Gastrocnemius medialis (tissue), 4 donors: ENCODE results near the gene PTPRE. TPM values are rescaled to one million over a fixed set of nuclear protein-coding genes. Genes with fewer than 3 reads are reported as not detected.

Source experiments
- ATAC-seq, 2 donors: fragments of 150-250 bp; one replicate each; pipeline ENCODE4 v1.9.1; 2016
- DNase-seq, 2 donors: peaks; one replicate each; pipeline ENCODE4 v3.0.0-alpha.2; 2019
- H3K27ac ChIP-seq, 4 donors: fragments of 200-600 bp; sonication (generic); 1 replicate in 1 of 4; 2 replicates in 3 of 4; pipeline ENCODE4 v1.5.1; 2016 to 2018; ENCODE audit warnings: mild to moderate bottlenecking in 2 of 4, moderate library complexity in 1 of 4
- H3K27me3 ChIP-seq, 3 donors: fragments of 200-600 bp; sonication (generic) in 2 of 3; 1 replicate in 1 of 3; 2 replicates in 2 of 3; pipeline versions ENCODE4 v1.5.1 to v1.6.0; 2016 to 2019; ENCODE audit warnings: mild to moderate bottlenecking in 1 of 3, moderate library complexity in 1 of 3
- H3K36me3 ChIP-seq, 2 donors: fragments of 200-600 bp; sonication (generic) in 1 of 2; one replicate each; pipeline ENCODE4 v1.5.1; 2017 to 2018
- H3K4me1 ChIP-seq, 2 donors: fragments of 200-600 bp; sonication (generic) in 1 of 2; one replicate each; pipeline ENCODE4 v1.5.1; 2016 to 2017; ENCODE audit warnings: mild to moderate bottlenecking in 2 of 2
- H3K4me3 ChIP-seq, 4 donors: fragments of 200-600 bp; sonication (generic) in 3 of 4; 1 replicate in 1 of 4; 2 replicates in 3 of 4; pipeline ENCODE4 v1.5.1; 2016 to 2019; ENCODE audit warnings: mild to moderate bottlenecking in 2 of 4
- H3K9me3 ChIP-seq, 3 donors: fragments of 200-600 bp; sonication (generic) in 2 of 3; 1 replicate in 1 of 3; 2 replicates in 2 of 3; pipeline ENCODE4 v1.5.1; 2016 to 2019
- CTCF ChIP-seq, 5 experiments: fragments of 450-650 bp in 3 of 5; fragments of 200-600 bp in 2 of 5; sonication (generic) in 2 of 5; IDR thresholded peaks in 4 of 5; conservative IDR thresholded peaks in 1 of 5; 1 replicate in 4 of 5; 2 replicates in 1 of 5; pipeline ENCODE4 v1.5.1; 2016 to 2019; ENCODE audit warnings: antibody characterized with exemption in 5 of 5, mild to moderate bottlenecking in 3 of 5, moderate library complexity in 3 of 5
- POLR2A ChIP-seq, 2 donors: fragments of 450-650 bp; IDR thresholded peaks; one replicate each; pipeline ENCODE4 v1.6.1; 2017; ENCODE audit warnings: antibody characterized with exemption in 2 of 2, mild to moderate bottlenecking in 2 of 2, moderate library complexity in 2 of 2
- in situ Hi-C, 4 donors: fragments of 200-750 bp; cut with MboI; loops; one replicate each; pipeline versions ENCODE4 v1.15.0 to v1.8.0; 2017; ENCODE audit warnings: low sequenced_read_pairs in 4 of 4
- intact Hi-C: fragments of 100-400 bp; cut with DNase I; formaldehyde crosslinking; loops from one replicate; pipeline ENCODE4 v1.15.1; 2023; ENCODE audit warnings: low total_unique reads
- total RNA-seq, 4 donors: library from RNA; depleted of rRNA; stranded (reverse); fragments of >200 nt; gene quantifications; one replicate each; pipeline versions ENCODE4 v1.1.0 to v1.2.3, GENCODE V29; 2016

Gene PTPRE
- total RNA-seq, 4 donors from 2014 or later = 0.97 to 2.2 (median 1.6) TPM

GRCh38 chr10:128084991-128085390 lies 178.1 kb downstream of the PTPRE start:
- no peaks in the 10 kb centered on the region for H3K27me3 ChIP-seq

GRCh38 chr10:128086003-128086863 lies 179.3 kb downstream of the PTPRE start:
- DNase-seq (no peak), ATAC-seq (no peak)
- no peak overlapping the region for H3K4me3 ChIP-seq
- H3K9me3 ChIP-seq = no peaks in the 10 kb centered on the region
- H3K27ac ChIP-seq = no peak overlapping the region
- intact Hi-C loops (no loop called here), in situ Hi-C loops (no loop called here)
- TF ChIP-seq POLR2A (IDR thresholded peaks at IDR 0.05) (no peak), CTCF (IDR thresholded peaks at IDR 0.05 in 4 of 5, conservative IDR thresholded peaks at IDR 0.05 in 1 of 5) (no peak)
- no peaks in the 10 kb centered on the region for H3K36me3 ChIP-seq
- no peaks in the 10 kb centered on the region for H3K27me3 ChIP-seq
- H3K4me1 ChIP-seq = no peaks in the 10 kb centered on the region

More at GRCh38 chr10:128084991-128085390, 178.1 kb downstream of the PTPRE start:
- H3K4me1 ChIP-seq = no peaks in the 10 kb centered on the region
- no peak overlapping the region for H3K27ac ChIP-seq
- intact Hi-C loops (no loop called here), in situ Hi-C loops (no loop called here)
- ATAC-seq = no peak
- TF ChIP-seq POLR2A (IDR thresholded peaks at IDR 0.05) (no peak), CTCF (IDR thresholded peaks at IDR 0.05 in 4 of 5, conservative IDR thresholded peaks at IDR 0.05 in 1 of 5) (no peak)
- no peak overlapping the region for H3K4me3 ChIP-seq
- no peak for DNase-seq
- H3K9me3 ChIP-seq = no peaks in the 10 kb centered on the region
- H3K36me3 ChIP-seq = no peaks in the 10 kb centered on the region

- Histone ChIP-seq H3K4me1 (no peaks in the 10 kb centered on the region), H3K4me3 (no peak overlapping the region), H3K36me3 (no peaks in the 10 kb centered on the region), H3K27me3 (peaks cover 0 to 3% (median 0%) of the 10 kb centered on the region in 3 donors), H3K27ac (no peak overlapping the region), H3K9me3 (no peaks in the 10 kb centered on the region)
- intact Hi-C loops (no loop called here), in situ Hi-C loops (no loop called here)
- no peak for DNase-seq
- no peak for ATAC-seq
- TF ChIP-seq POLR2A (IDR thresholded peaks at IDR 0.05) (no peak), CTCF (IDR thresholded peaks at IDR 0.05 in 4 of 5, conservative IDR thresholded peaks at IDR 0.05 in 1 of 5) (no peak)
Measured at GRCh38 chr10:128087146-128087883, 180.4 kb downstream of the PTPRE start.

GRCh38 chr10:128087884-128088709 lies 181.2 kb downstream of the PTPRE start:
- DNase-seq = no peak
- H3K36me3 ChIP-seq = no peaks in the 10 kb centered on the region
- peaks cover 0 to 3% (median 0%) of the 10 kb centered on the region in 3 donors for H3K27me3 ChIP-seq
- no peak for TF ChIP-seq CTCF (IDR thresholded peaks at IDR 0.05 in 4 of 5, conservative IDR thresholded peaks at IDR 0.05 in 1 of 5)
- no peaks in the 10 kb centered on the region for H3K4me1 ChIP-seq
- no peaks in the 10 kb centered on the region for H3K9me3 ChIP-seq
- no peak overlapping the region for H3K4me3 ChIP-seq
- intact Hi-C loops (no loop called here), in situ Hi-C loops (no loop called here)
- ATAC-seq = no peak
- no peak overlapping the region for H3K27ac ChIP-seq
